HG03460 (cell line): Measurements from ENCODE around the gene GALNT4.

Experiments
- ATAC-seq: cut with Tn5 transposase; IDR thresholded peaks from one replicate; pipeline ENCODE4 v1.9.1; 2021; ENCODE audit not compliant: unreplicated experiment

GALNT4 gene

GRCh38 chr12:89537389-89537788 lies 12.8 kb upstream of the GALNT4 start:
- no peak for ATAC-seq

DNA sequence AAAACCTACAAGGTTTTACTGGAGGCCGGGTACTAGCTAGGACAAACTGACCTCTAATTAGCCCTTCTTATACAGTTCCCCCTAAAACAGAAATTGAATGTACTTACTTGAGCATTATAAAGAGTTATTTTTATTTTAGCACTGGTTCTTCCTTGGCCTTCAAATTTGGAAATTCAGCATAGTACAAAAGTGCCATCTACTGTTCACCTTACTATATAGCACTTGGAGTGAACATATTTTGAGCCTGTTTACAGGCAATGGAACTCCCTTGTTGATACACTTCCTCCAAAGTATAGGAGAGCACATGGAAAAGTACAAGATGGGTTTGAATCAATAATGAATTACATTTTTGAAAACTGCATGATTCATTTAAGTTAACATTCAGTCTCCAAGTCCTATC lies 5.1 kb upstream of the GALNT4 start:
- no peak for ATAC-seq

DNA sequence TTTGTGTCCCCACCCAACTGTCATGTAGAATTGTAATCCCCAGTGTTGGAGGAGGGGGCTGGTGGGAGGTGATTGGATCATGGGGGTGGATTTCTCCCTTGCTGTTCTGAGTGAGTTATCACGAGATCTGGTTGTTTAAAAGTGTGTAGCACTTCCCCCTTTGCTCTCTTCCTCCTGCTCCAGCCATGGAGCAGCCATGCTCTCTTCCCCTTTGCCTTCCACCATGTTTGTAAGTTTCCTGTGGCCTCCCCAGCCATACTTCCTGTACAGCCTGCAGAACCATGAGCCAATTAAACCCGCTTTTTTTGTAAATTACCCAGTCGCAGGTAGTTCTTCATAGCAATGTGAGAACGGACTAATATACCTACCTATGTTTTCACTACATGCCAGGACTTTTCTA lies 3.8 kb upstream of the GALNT4 start:
- no peak for ATAC-seq

GRCh38 chr12:89525824-89526770 lies 1.5 kb upstream of the GALNT4 start, which contains the start of gene POC1B:
TSS of gene POC1B (minus strand) at chr12:89526047. CDS start at chr12:89525895, 152 bp downstream.
- ATAC-seq: peak; percentile 72

DNA sequence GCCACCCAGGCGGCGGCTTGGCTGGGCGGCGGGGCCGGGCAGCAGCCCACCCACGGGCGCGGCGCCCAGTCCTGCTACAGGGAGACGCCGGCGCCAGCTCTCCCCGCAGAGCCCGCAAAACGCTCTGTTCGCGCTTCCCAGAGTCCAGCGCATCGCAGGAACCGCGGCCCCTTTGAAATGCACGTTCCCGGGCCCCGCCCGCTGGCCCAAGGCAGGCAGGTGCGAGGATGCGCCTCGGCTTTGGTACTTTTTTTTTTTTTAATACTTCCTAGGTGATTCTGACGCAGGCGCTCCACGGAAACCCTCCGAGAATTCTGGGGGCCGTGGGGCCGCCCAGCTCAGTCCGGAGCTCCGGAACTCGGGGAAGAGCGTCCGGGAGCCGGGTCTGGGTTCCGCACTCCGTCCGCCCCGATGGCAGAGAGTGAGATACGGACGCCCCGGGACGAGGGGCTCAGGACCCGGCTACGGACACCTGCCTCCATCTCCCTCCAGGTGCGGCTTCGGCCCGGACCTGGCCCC lies 768 bp upstream of the GALNT4 start:
- ATAC-seq: peak; percentile 23

DNA sequence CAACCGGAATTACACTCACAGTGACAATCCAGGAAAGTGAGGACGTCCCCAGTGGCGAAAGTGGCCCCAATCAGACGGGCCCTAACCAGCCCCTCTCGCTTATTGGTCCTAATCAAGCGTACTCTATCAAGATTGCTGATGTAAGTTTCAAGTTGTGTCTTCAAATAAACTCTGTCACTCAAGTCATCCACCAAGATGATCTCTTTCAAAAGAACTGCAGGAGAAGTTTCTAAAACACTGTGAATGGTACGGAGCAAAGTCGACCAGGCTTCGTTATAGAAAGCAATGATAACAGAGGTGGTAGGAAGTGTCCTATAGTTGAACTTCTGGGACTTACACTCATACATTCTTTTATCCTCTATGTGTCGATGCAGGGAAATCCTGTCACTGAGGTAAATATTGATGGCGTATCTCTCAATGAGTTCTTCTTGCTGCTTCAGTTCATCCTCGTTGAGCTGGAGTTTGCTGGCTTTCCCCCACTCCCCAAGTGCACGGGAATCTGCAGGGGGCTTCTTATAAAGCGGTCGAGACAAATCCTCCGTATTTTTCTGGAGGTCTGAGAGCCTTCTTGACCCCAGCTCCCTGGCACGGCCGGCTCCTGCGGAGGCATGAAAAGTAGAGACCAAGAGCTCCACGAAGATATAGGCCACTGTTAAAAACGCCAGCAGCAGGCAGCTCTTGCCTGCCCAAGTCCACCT lies 604 bp downstream of the GALNT4 start:
- ATAC-seq: no peak

GRCh38 chr12:89523393-89523792 lies 1.2 kb downstream of the GALNT4 start:
- no peak for ATAC-seq

GRCh38 chr12:89521364-89522223 lies 3.0 kb downstream of the GALNT4 start:
- no peak for ATAC-seq

DNA sequence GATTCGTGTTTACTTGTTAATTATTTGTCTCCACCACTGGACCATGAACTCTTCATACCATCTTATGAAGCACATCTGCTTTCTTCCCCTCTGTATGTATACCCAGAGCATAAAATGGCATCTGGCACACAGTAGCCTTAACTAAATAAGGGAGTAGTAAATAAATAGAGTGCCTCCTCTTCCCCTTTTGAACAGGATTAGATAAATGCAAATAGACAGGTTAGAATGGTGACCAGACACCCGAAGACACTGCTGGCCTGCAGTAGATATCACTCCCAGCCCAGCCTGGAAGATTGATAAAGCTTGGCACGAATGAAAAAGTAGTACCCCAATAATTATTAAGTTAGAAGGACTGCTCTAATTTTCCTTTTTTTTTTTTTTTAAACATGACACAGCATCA lies 6.9 kb downstream of the GALNT4 start:
- ATAC-seq: no peak

DNA sequence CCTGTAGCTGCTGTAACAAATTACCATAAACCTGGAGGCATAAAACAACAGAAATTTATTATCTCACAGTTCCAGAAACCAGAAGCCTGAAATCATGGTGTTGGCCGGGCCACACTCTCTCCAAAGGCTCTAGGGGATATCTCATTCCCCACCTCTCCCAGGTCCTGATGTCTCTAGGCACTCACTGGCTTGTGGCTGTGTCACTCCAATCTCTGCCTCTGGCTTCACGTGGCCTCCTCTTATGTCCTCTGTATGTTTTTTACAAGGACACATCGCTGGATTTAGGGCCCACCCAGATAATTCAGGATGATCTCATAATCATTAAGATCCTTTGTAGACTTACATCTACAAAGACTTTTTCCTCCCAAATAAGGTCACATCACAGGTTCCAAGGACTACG lies 8.0 kb downstream of the GALNT4 start:
- no peak for ATAC-seq

DNA sequence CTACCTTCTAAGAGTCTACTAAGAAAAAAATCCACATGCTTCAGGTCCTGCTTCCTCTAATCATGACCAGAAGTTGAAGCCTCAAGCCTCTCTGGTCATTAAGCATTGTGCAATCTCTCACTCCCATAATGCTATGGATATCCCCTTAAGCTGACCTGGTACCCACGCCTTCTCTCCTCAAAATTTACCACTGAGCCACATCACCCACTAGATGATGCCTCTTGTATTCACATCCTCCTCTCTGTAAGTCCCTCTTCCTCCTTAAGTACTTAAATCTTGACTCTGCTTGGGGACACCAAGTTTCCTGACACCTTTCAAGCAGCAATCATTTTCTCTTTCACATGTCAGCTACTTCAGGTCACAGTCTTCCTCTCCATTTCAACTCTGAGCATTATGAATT lies 9.8 kb downstream of the GALNT4 start:
- ATAC-seq: peak; percentile 80

DNA sequence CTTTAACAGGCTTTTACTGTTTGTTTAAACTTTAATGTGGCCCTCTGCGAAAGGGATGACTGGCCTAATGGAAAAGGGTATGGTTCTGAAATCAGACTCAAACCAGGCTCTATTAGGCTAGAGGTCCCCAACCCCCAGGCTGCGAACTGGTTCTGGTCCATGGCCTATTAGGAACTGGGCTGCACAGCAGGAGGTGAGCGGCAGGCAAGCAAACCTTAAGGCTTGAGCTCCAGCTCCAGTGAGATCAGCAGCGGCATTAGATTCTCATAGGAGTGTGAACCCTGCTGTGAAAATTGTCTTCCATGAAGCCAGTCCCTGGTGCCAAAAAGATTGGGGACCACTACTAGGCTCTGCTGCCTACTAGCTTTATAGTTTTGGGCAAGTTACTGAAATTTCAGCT lies 11.1 kb downstream of the GALNT4 start:
- no peak for ATAC-seq

DNA sequence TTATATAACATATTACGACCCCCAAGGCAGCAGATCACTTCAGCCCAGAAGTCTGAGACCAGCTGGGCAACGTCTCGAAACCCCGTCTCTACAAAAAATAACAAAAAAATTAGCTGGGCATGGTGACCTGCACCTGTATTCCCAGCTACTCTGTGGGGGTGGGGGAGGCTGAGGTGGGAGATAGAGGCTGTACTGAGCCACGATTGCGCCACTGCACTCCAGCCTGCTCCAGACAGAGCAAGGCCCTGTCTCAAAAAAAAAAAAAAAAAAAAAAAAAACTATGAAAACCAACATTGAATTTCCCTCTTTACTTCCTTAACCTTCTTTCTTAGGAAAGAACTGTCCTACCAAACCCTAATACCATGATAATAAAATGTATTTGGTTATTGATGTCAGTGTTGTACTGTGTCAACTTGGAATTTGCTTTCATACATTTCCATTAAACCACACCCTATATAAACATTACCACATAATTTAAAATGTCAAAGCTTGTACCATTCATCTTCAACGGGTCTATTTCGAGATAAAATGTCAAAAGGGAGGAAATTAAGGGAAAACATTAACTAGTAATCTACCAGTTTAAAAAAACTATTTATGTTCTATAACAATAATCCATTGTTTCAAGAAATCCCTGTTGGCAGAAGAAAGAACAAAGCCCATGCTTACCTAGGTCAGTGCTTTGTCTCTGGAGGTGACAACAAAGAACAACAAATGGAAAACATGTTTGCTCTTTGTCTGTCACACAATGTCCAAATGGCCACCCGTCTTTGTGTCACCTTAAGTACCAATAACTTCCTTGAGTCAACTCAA lies 17.4 kb downstream of the GALNT4 start:
- ATAC-seq: no peak

- no peak for ATAC-seq
Measured at GRCh38 chr12:89506050-89506449, 18.5 kb downstream of the GALNT4 start.

GRCh38 chr12:89504560-89505346 lies 19.8 kb downstream of the GALNT4 start:
- no peak for ATAC-seq

DNA sequence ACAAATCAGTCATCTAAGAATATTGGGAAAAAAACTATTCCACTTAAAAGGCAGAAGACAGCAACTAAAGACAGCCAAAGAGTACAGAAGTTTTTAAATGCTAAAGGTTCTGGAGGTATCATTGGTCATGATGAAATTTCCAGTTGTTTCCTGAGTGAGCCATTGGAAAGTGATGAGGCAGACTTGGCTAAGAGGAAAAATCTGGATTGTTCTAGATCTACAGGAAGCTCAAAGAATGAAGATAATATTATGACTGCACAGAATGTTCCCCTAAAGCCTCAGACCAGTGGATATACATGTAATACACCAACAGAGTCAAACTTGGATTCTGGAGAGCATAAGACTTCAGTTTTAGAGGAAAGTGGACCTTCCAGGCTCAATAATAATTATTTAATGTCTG lies 22.8 kb downstream of the GALNT4 start:
- no peak for ATAC-seq

DNA sequence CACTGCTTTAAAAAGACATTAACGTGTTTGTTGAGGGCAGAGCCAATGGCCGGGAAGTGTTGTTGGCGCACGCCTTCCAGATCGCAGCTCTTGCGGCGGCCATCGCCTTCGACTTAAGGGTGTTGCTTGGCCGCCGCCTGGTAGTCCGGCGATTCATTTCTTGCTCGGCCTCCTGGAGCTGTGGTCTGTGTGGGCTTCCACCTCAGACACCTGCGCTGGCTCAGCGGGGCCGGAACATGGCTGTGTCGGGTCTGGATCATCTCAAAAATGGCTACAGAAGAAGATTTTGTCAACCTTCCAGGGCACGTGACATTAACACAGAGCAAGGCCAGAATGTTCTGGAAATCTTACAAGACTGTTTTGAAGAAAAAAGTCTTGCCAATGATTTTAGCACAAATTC lies 24.7 kb downstream of the GALNT4 start:
- ATAC-seq: no peak

DNA sequence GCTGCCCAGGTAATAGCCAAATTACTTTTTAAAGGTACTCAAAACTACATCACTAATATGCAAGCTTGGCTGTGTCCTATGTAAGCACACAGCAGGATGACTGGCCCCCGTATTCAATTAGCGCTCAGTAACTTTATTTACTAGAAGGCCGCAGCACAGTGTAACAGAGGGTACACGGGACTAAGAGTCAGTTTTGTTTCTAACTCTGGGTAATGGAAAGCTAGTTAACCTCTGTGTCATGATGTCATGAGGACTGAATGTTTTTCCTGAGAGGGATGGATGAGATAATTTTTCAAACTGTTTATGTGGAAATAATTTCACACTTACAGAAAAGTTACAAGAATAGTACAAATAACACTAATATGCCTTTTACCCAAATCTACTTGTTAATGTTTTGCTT lies 27.1 kb downstream of the GALNT4 start:
- no peak for ATAC-seq

DNA sequence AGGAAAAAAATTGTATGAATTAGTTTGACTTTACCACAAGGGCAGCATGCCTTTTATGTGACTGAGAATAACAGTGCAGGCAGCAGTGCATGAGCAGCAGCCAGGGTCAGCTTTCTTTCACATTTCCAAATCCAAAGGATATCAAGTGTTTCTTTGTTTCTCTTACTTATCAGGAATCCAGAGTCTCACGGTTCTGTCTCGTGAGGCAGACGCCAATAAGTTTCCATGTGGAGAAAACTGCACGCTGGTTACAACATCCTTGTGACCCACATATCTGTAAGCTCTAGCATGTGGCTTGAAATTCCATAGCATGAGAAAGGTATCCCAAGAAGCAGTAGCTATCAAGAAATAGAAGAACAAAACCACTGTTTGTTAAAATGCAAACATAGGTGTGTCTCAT lies 27.6 kb downstream of the GALNT4 start:
- no peak for ATAC-seq
